Stimulated activated CD4-positive, alpha-beta T cell treated with anti-CD3 and anti-CD28 coated beads, TNF-alpha, amount 100 ng/mL, for 24 hours (primary cell): ENCODE measurements around the gene PDIA5.

Experiments used
- DNase-seq, 3 experiments: peaks; one replicate each; pipeline ENCODE4 v3.0.0-alpha.2; 2020; ENCODE audit warnings: low read depth in 3 of 3

Gene PDIA5

DNA sequence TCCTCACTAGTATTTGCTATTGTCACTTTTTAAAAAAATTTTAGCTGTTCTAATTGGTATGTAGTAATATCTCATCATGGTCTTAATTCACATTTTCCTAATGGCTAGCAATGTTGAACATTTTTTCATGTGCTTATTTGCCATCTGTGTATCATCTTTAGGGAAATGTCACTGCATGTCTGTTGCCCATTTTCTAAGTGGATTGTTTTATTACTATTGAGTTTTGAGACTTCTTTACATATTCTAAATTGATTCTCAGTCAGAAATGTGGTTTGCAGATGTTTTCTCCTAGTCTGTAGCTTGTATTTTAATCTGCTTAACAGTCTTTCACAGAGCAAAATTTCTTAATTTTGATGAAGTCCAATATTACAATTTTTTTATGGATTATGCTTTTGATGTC is 101.3 kb downstream of the PDIA5 start:
- no peak for DNase-seq

DNA sequence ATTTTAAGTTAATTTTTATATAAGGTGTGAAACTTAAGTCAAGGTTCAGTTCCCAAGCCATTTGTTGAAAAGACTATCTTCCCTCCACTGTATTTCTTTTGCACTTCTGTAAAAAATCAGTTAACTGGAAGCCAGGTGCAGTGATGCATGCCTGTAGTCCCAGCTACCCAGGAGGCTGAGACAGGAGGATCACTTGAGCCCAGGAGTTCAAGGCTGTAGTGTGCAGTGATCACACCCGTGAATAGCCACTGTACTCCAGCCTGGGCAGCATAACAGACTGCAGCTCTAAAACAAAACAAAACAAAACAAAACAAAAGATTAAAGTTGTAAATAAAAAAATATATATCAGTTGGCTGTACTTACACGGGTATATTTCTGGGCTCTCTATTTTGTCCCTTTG is 101.8 kb downstream of the PDIA5 start:
- DNase-seq: no peak

DNA sequence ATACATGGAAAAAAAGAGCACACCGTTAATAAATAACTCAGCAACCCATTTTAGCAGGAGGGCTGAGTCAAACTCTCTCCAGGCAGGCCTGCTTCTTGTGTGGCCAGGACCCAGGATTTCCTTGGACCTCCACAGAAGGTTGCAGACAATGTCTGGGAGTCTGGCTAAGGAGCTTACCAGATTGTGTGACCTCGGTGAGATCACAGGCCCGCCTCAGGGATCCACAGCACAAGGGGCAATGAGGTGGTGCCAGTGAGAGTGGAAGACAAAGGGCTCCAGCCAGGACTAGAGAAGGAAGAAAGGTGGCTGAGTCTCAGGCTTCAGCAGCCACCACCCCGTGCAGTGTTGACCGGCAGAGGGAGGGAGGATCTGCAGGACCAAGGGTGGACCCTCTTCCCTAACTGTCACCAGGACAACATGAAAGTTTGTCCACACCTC is 102.7 kb downstream of the PDIA5 start:
- no peak for DNase-seq

DNA sequence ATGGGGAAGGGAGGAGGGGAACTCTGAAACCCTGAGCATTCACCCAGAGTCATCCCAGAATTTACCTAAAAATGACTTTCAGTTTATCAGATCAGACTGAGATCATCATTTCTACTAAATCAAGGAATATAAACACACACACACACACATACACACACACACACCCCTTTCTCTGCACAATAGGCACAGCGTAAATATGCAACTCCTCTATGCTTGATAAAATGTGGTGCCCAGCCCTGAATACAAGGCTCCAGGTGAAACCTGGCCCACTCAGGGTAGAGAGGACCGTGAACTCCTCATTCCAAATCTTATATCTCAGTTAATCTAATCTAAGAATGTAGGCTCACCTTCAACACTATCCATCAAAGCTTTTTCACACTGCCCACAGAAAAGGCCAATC is 103.1 kb downstream of the PDIA5 start:
- DNase-seq: no peak

DNA sequence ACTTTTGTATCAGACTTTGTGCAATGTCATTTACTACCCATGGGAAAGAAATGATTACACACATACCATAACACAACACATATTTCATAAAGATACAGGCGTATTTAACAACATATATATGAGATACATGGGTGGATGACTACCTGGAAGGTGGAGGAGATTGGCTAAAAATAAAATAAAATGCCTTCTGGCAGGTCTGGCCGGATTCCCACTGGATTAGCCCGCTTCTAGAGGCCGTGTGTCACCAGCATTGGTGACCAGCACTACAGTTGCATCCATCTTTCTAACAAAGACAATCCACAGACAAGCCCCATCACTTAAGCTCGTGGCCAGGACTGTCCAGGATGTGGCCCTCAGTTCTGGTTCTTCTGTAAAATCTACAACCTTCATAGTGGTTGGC is 114.0 kb downstream of the PDIA5 start:
- no peak for DNase-seq

DNA sequence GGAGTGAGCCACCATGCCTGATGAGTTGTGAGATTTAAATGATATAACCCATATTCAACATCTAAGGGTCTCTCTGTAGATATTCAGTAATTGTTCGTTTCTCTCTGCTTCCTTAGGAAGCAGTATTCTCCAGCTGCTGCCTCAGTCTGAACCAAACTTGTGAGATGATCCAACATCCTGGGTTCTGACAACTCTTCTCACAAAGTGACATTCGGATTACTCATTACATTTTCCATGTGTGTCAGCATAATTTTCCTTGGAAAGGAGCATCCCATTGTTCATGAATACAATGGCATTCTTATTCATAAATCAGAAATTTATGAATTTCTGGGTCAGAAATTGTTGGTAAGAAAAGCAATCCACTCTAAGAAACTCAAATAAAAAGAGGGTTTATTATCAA is 119.9 kb downstream of the PDIA5 start:
- DNase-seq: no peak

DNA sequence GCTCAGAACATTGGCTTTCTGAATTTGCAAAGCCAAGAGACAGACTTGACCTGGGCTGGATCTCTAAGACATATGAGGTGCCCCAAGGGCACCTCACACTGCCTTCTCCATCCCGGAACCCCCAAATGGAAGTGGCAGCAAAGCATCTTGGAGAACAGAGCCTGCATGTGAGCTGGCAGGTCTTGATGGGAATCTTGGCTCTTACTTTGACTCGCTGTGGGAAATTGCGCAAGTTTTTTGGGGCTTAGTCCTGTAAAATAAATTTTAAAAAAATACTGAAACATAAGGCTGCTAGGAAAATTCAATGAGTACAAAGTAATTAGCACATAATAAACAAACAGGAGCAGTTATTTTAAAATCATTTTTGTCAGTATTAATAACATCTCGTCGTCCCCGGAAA is 121.2 kb downstream of the PDIA5 start:
- DNase-seq: no peak

DNA sequence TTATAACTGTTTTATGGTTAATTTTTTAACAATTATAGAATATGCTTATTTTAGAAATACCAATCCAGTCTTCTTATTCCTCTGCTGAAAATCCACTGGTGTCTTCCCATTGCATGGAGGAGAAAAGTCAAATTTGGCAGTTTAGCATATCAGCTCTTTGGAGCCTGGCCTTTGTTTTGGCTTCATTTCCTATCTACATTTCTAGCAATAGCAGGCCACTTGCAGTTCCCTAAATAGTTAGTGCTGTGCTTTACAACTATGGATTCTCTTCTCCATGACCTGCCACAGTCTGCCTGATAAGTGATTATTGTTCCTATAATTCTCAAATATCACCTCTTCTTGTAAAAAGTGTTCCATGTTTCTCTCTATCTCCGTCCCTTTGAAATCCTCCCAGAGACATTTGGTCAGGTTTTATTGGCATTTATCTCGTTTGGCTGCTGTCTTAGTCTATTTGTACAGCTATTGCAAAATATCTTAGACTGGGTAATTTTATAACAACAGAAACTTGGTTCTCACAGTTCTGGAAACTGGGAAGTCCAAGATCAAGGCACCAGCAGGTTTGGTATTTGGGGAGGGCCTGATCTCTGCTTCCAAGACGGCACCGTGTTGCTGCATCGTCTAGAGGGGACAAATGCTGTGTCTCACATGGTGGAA is 126.8 kb downstream of the PDIA5 start:
- DNase-seq: no peak

DNA sequence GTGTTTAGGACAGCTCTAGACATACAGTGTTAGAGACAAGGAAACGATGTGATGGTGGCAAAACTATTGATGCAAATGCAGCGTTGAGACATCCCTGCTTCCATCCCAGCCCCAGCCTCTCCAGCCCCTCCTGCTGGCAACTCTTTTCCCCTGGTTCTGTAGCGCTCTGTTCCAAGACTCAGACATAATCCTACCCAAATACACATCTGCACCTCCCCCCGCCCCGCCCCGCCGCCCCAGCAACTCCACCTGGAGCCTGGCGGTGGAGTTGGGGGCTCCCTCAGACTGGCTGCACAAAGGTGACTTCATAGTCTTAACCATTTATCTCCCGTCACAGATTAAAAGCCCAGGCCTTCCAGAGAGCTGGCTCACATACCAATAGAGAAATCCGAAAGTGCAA is 127.7 kb downstream of the PDIA5 start:
- no peak for DNase-seq

DNA sequence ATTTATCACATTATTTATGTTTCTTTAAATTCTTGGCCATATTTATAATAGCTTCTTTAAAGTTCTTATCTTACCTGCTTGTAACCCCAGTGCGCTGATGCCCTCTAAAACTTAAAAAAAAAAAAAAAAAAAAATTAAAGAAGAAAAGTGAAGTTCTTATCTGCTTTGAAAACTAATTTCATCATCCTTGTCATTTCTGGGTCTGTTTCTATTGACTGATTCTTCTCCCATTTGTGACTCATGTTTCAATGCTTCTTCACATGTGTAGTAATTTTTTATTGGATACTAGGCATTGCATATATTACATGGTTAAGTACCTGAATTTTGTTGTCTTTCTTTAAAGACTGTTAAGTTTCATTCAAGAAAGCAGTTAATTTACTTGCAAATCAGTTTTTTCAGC is 131.5 kb downstream of the PDIA5 start:
- no peak for DNase-seq

DNA sequence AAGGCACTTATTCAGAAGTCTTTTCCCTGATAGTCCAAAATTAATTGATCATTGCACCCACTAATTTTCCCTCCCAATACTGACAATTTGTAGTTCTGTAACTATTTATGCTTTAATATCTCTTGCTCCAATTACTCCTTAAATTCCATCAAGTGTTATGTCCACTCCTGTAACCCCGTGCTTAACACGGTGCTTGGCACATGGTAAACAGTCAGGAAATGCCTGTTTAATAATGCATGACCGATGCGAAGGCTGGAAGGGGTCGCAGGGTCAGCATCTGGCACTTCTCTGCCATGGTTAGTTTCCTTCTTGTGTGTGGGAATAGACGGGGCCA is 134.4 kb downstream of the PDIA5 start:
- no peak for DNase-seq

DNA sequence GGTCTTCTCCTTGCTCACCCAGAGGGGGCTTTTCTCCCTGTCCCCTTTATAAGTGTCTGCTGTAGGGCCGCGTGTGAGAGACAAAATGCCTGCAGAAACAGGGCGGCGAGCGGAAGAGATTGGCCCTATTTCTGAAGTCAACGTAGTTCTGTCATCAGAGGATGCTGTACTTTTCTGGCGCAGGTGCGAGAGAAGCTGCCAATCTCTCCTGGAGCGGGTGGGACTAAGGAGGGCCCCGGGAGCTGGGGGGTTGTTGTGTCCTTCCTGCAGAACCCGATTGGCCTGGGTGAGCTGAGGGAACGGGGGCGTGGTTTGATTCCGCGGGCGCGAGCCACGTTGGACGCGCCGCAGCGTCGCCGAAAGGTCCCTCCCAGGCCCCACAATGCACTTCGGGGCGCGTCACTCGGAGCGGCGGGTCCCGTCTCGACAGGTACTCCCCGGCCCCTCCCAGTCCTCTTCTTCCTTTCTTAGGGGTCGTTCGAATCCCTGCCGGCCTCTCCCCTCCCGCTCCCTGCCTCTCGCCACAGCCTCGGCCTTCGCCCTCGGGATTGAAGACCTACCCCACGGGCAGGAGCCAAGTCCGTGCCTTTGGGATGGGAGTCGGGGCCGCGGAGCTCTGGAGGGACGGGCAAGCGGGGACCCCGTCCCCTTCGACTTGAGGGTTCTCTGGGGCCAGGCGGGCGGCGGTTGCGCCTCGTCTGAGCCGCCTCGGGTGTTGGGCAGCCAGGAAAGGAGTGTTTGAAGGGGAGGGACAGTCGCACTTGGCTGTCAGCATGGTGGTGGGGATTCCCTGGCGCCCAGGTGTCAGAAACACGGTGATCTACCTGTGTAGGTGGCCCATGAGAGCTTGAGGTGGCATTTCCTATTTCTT is 135.0 kb downstream of the PDIA5 start, which contains the start of gene SEC22A:
TSS of gene SEC22A (plus strand) at position 387 of the 871 bp plus-strand sequence. CDS start 7,275 bp downstream, outside the sequence.
- peak; percentile 86 to 96 (median 93) for DNase-seq

DNA sequence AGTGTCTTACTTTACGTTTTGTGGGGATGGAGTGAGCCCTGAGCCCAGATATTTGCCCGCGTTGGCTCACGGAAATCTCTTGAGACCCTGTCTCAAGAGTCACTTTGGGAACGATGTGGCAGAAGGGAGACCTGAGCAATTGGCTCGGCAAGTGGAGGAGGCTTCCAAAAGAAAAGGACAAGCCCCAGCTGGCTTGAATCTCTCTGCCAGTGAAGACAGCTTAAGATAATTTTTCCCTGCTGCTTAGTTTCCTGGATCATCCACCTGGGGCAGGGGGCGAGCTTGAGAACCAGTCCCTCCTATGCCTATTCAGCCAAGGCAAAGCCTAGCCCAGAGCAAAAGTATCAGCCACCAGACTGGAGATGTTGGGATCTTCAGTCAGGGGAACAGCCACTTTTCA is 135.6 kb downstream of the PDIA5 start:
- no peak for DNase-seq
